SK-N-SH treated with all-trans-retinoic acid at 6 μM for 48 hours (cell line): ENCODE results near the gene MPP7.

Source experiments
- ATAC-seq: fragments of 200-7000 bp; cut with Tn5 transposase; 3 replicates; pipeline ENCODE4 v1.9.1; 2020; ENCODE audit warnings: mild to moderate bottlenecking, moderate library complexity
- ARNTL ChIP-seq: fragments of 450-650 bp; formaldehyde crosslinking; IDR thresholded peaks from 2 replicates; pipeline ENCODE4 v1.5.0; 2020; ENCODE audit warnings: low read depth, mild to moderate bottlenecking, moderate library complexity, borderline replicate concordance
- BACH2 ChIP-seq: fragments of 250-450 bp; sonication (Bioruptor Pico); IDR thresholded peaks from 2 replicates; pipeline ENCODE4 v1.9.0; 2021; ENCODE audit warnings: mild to moderate bottlenecking, borderline replicate concordance
- CSDC2 ChIP-seq: fragments of 250-450 bp; sonication (Bioruptor Pico); IDR thresholded peaks from 2 replicates; pipeline ENCODE4 v1.5.0; 2020; ENCODE audit warnings: mild to moderate bottlenecking, moderate library complexity
- ESRRG ChIP-seq: fragments of 250-450 bp; sonication (Bioruptor Pico); IDR thresholded peaks from 2 replicates; pipeline ENCODE4 v1.6.1; 2021; ENCODE audit warnings: mild to moderate bottlenecking
- GLIS3 ChIP-seq: fragments of 250-450 bp; sonication (Bioruptor Pico); IDR thresholded peaks from 2 replicates; pipeline ENCODE4 v1.5.0; 2020; ENCODE audit warnings: mild to moderate bottlenecking, moderate library complexity
- ISL1 ChIP-seq: fragments of 250-450 bp; sonication (Bioruptor Pico); IDR thresholded peaks from 2 replicates; pipeline ENCODE4 v2.1.2; 2022; ENCODE audit warnings: mild to moderate bottlenecking, moderate library complexity
- OSR1 ChIP-seq: fragments of 250-450 bp; sonication (Bioruptor Pico); IDR thresholded peaks from 2 replicates; pipeline ENCODE4 v1.8.0; 2022; ENCODE audit warnings: moderate library complexity, mild to moderate bottlenecking, inconsistent platforms
- PPARA ChIP-seq: fragments of 250-450 bp; sonication (Bioruptor Pico); IDR thresholded peaks from 2 replicates; pipeline ENCODE4 v1.5.0; 2020; ENCODE audit warnings: mild to moderate bottlenecking, borderline replicate concordance
- RARB ChIP-seq: fragments of 250-450 bp; sonication (Bioruptor Pico); IDR thresholded peaks from 2 replicates; pipeline ENCODE4 v1.8.0; 2021; ENCODE audit warnings: mild to moderate bottlenecking, moderate library complexity
- SNAI2 ChIP-seq: fragments of 250-450 bp; sonication (Bioruptor Pico); IDR thresholded peaks from 2 replicates; pipeline ENCODE4 v1.5.0; 2020; ENCODE audit warnings: mild to moderate bottlenecking, moderate library complexity
- TCF4 ChIP-seq: fragments of 250-450 bp; sonication (Bioruptor Pico); IDR thresholded peaks from 2 replicates; pipeline ENCODE4 v1.8.0; 2021; ENCODE audit warnings: mild to moderate bottlenecking, moderate library complexity, borderline replicate concordance
- ZC3H10 ChIP-seq: fragments of 250-450 bp; sonication (Bioruptor Pico); IDR thresholded peaks from 2 replicates; pipeline ENCODE4 v1.5.1; 2021; ENCODE audit warnings: mild to moderate bottlenecking, moderate library complexity
- ZFP3 ChIP-seq: fragments of 250-450 bp; sonication (Bioruptor Pico); IDR thresholded peaks from 2 replicates; pipeline ENCODE4 v1.5.0; 2020; ENCODE audit warnings: mild to moderate bottlenecking, moderate library complexity
- ZFP30 ChIP-seq: fragments of 450-650 bp; formaldehyde crosslinking; IDR thresholded peaks from 2 replicates; pipeline ENCODE4 v1.5.0; 2022; ENCODE audit warnings: mild to moderate bottlenecking, moderate library complexity
- ZNF565 ChIP-seq: fragments of 450-650 bp; formaldehyde crosslinking; conservative IDR thresholded peaks from 2 replicates; pipeline ENCODE4 v1.5.0; 2020; ENCODE audit warnings: low read depth, mild to moderate bottlenecking, moderate library complexity
- ZNF70 ChIP-seq: fragments of 450-650 bp; formaldehyde crosslinking; IDR thresholded peaks from 2 replicates; pipeline ENCODE4 v1.5.0; 2020; ENCODE audit warnings: mild to moderate bottlenecking, moderate library complexity
- ZNF8 ChIP-seq: fragments of 450-650 bp; formaldehyde crosslinking; IDR thresholded peaks from 2 replicates; pipeline ENCODE4 v1.5.0; 2020; ENCODE audit warnings: mild to moderate bottlenecking, moderate library complexity
- TF ChIP-seq, protein P1 (sequence below): fragments of 250-450 bp; sonication (Bioruptor Pico); IDR thresholded peaks from 2 replicates; pipeline ENCODE4 v1.5.1; 2021; ENCODE audit warnings: mild to moderate bottlenecking, moderate library complexity
- TF ChIP-seq, protein P2 (sequence below): fragments of 250-450 bp; sonication (Bioruptor Pico); IDR thresholded peaks from 2 replicates; pipeline ENCODE4 v1.5.1; 2020; ENCODE audit warnings: low read depth, mild to moderate bottlenecking, moderate library complexity
- TF ChIP-seq, protein P3 (sequence below): fragments of 250-450 bp; sonication (Bioruptor Pico); IDR thresholded peaks from 2 replicates; pipeline ENCODE4 v1.8.0; 2021; ENCODE audit warnings: low read depth, mild to moderate bottlenecking, moderate library complexity, borderline replicate concordance
- TF ChIP-seq, protein P4 (sequence below): fragments of 250-450 bp; sonication (Bioruptor Pico); IDR thresholded peaks from 2 replicates; pipeline ENCODE4 v1.5.0; 2020; ENCODE audit warnings: mild to moderate bottlenecking, moderate library complexity
- TF ChIP-seq, protein P5 (sequence below): fragments of 250-450 bp; sonication (Bioruptor Pico); IDR thresholded peaks from 2 replicates; pipeline ENCODE4 v1.8.0; 2020; ENCODE audit warnings: mild to moderate bottlenecking, moderate library complexity, borderline replicate concordance

MPP7 gene

GRCh38 chr10:28276384-28276783, 26.5 kb downstream of the MPP7 start:
- TF ChIP-seq ZFP30 (CRISPR knock-in tag) (no peak), ZNF565 (CRISPR knock-in tag) (no peak), RARB (CRISPR knock-in tag) (no peak), GLIS3 (CRISPR knock-in tag) (no peak), TCF4 (CRISPR knock-in tag) (no peak), ESRRG (CRISPR knock-in tag) (no peak), CSDC2 (CRISPR knock-in tag) (no peak), OSR1 (CRISPR knock-in tag) (no peak), ARNTL (CRISPR knock-in tag) (no peak), ZNF70 (CRISPR knock-in tag) (no peak), PPARA (no peak), BACH2 (CRISPR knock-in tag) (no peak), ZNF8 (CRISPR knock-in tag) (no peak), SNAI2 (CRISPR knock-in tag) (no peak), ZFP3 (no peak)
- TF ChIP-seq, protein P1, sequence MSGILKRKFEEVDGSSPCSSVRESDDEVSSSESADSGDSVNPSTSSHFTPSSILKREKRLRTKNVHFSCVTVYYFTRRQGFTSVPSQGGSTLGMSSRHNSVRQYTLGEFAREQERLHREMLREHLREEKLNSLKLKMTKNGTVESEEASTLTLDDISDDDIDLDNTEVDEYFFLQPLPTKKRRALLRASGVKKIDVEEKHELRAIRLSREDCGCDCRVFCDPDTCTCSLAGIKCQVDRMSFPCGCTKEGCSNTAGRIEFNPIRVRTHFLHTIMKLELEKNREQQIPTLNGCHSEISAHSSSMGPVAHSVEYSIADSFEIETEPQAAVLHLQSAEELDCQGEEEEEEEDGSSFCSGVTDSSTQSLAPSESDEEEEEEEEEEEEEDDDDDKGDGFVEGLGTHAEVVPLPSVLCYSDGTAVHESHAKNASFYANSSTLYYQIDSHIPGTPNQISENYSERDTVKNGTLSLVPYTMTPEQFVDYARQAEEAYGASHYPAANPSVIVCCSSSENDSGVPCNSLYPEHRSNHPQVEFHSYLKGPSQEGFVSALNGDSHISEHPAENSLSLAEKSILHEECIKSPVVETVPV (CRISPR knock-in tag): no peak
- TF ChIP-seq, protein P2, sequence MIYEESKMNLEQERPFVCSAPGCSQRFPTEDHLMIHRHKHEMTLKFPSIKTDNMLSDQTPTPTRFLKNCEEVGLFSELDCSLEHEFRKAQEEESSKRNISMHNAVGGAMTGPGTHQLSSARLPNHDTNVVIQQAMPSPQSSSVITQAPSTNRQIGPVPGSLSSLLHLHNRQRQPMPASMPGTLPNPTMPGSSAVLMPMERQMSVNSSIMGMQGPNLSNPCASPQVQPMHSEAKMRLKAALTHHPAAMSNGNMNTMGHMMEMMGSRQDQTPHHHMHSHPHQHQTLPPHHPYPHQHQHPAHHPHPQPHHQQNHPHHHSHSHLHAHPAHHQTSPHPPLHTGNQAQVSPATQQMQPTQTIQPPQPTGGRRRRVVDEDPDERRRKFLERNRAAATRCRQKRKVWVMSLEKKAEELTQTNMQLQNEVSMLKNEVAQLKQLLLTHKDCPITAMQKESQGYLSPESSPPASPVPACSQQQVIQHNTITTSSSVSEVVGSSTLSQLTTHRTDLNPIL (CRISPR knock-in tag): no peak
- TF ChIP-seq, protein P3, sequence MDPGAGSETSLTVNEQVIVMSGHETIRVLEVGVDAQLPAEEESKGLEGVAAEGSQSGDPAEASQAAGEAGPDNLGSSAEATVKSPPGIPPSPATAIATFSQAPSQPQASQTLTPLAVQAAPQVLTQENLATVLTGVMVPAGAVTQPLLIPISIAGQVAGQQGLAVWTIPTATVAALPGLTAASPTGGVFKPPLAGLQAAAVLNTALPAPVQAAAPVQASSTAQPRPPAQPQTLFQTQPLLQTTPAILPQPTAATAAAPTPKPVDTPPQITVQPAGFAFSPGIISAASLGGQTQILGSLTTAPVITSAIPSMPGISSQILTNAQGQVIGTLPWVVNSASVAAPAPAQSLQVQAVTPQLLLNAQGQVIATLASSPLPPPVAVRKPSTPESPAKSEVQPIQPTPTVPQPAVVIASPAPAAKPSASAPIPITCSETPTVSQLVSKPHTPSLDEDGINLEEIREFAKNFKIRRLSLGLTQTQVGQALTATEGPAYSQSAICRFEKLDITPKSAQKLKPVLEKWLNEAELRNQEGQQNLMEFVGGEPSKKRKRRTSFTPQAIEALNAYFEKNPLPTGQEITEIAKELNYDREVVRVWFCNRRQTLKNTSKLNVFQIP (CRISPR knock-in tag): no peak
- TF ChIP-seq, protein P4, sequence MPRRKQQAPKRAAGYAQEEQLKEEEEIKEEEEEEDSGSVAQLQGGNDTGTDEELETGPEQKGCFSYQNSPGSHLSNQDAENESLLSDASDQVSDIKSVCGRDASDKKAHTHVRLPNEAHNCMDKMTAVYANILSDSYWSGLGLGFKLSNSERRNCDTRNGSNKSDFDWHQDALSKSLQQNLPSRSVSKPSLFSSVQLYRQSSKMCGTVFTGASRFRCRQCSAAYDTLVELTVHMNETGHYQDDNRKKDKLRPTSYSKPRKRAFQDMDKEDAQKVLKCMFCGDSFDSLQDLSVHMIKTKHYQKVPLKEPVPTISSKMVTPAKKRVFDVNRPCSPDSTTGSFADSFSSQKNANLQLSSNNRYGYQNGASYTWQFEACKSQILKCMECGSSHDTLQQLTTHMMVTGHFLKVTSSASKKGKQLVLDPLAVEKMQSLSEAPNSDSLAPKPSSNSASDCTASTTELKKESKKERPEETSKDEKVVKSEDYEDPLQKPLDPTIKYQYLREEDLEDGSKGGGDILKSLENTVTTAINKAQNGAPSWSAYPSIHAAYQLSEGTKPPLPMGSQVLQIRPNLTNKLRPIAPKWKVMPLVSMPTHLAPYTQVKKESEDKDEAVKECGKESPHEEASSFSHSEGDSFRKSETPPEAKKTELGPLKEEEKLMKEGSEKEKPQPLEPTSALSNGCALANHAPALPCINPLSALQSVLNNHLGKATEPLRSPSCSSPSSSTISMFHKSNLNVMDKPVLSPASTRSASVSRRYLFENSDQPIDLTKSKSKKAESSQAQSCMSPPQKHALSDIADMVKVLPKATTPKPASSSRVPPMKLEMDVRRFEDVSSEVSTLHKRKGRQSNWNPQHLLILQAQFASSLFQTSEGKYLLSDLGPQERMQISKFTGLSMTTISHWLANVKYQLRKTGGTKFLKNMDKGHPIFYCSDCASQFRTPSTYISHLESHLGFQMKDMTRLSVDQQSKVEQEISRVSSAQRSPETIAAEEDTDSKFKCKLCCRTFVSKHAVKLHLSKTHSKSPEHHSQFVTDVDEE (CRISPR knock-in tag): no peak
- TF ChIP-seq, protein P5, sequence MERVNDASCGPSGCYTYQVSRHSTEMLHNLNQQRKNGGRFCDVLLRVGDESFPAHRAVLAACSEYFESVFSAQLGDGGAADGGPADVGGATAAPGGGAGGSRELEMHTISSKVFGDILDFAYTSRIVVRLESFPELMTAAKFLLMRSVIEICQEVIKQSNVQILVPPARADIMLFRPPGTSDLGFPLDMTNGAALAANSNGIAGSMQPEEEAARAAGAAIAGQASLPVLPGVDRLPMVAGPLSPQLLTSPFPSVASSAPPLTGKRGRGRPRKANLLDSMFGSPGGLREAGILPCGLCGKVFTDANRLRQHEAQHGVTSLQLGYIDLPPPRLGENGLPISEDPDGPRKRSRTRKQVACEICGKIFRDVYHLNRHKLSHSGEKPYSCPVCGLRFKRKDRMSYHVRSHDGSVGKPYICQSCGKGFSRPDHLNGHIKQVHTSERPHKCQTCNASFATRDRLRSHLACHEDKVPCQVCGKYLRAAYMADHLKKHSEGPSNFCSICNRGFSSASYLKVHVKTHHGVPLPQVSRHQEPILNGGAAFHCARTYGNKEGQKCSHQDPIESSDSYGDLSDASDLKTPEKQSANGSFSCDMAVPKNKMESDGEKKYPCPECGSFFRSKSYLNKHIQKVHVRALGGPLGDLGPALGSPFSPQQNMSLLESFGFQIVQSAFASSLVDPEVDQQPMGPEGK (CRISPR knock-in tag): no peak
- ATAC-seq: no peak

DNA sequence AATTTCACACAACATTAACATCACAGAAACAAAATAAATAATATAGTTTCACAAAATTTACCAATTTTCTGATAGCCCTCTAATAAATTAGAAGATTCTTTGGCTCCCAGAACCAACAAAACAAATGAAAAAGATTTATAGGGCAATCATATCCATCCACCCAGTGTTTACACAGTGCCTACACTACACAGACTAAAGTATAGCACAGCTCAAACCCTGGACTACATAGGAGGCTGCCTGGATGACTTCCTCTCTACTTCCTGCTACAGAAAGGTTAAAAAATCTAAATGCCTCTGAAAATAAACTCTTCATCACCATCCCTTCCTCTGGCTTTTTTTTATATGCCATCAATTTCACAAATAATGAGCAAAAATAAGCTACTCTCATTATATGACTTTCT, 28.4 kb downstream of the MPP7 start:
- ATAC-seq: no peak
- TF ChIP-seq, protein P4 (CRISPR knock-in tag): no peak
- TF ChIP-seq, protein P2 (CRISPR knock-in tag): no peak
- TF ChIP-seq BACH2 (CRISPR knock-in tag): no peak
- TF ChIP-seq GLIS3 (CRISPR knock-in tag): no peak
- TF ChIP-seq, protein P5 (CRISPR knock-in tag): no peak
- no peak for TF ChIP-seq ZC3H10 (CRISPR knock-in tag)
- TF ChIP-seq ISL1: no peak
- no peak for TF ChIP-seq ZFP30 (CRISPR knock-in tag)
- no peak for TF ChIP-seq ZNF8 (CRISPR knock-in tag)
- no peak for TF ChIP-seq OSR1 (CRISPR knock-in tag)
- TF ChIP-seq, protein P1 (CRISPR knock-in tag): no peak
- TF ChIP-seq CSDC2 (CRISPR knock-in tag): no peak
- TF ChIP-seq ESRRG (CRISPR knock-in tag): no peak
- no peak for TF ChIP-seq TCF4 (CRISPR knock-in tag)
